ENCODE measurements around the gene GRAMD4.
A peak's percentile ranks its signal among the peaks of the same experiment; 100 is the strongest.

GRAMD4 gene

GRCh38 chr22:46577368-46578249, 42.6 kb upstream of the GRAMD4 start:
- no peaks in the 10 kb centered on the region for H3K9me3 ChIP-seq (ENCODE audit: control insufficient read depth in 2 of 2, low read length in 2 of 2)
- H3K27me3 ChIP-seq (ENCODE audit: control insufficient read depth in 1 of 2, insufficient read depth in 2 of 2, low read length in 2 of 2), result no peaks in the 10 kb centered on the region
- no peaks in the 10 kb centered on the region for H3K36me3 ChIP-seq (ENCODE audit: control insufficient read depth in 2 of 2, insufficient read depth in 2 of 2, low read length in 2 of 2)
- H3K4me3 ChIP-seq (ENCODE audit: low read length in 2 of 2), result peak overlapping the region; percentile 64 to 79
- peak overlapping the region; percentile 62 to 68 for H3K9ac ChIP-seq (ENCODE audit: low read length in 2 of 2)
- H3K4me1 ChIP-seq (ENCODE audit: control insufficient read depth, insufficient read depth, low read length), result peaks cover 33% of the 10 kb centered on the region
- peak overlapping the region; percentile 49 for H3K27ac ChIP-seq (ENCODE audit: low read length)

- Histone ChIP-seq H3K36me3 (ENCODE audit: control insufficient read depth in 2 of 2, insufficient read depth in 2 of 2, low read length in 2 of 2) (no peaks in the 10 kb centered on the region), H3K4me1 (ENCODE audit: control insufficient read depth, insufficient read depth, low read length) (peaks cover 33% of the 10 kb centered on the region), H3K9me3 (ENCODE audit: control insufficient read depth in 2 of 2, low read length in 2 of 2) (no peaks in the 10 kb centered on the region), H3K9ac (ENCODE audit: low read length in 2 of 2) (peak overlapping the region; percentile 62 to 68), H3K27ac (ENCODE audit: low read length) (peak overlapping the region; percentile 49), H3K27me3 (ENCODE audit: control insufficient read depth in 1 of 2, insufficient read depth in 2 of 2, low read length in 2 of 2) (no peaks in the 10 kb centered on the region), H3K4me3 (ENCODE audit: low read length in 2 of 2) (peak overlapping the region; percentile 64 to 79)
Measured at GRCh38 chr22:46578251-46578823, 41.8 kb upstream of the GRAMD4 start.

GRCh38 chr22:46578824-46579561, 41.2 kb upstream of the GRAMD4 start:
- peak overlapping the region in 1 of 2 donors; percentile 79 for H3K4me3 ChIP-seq (ENCODE audit: low read length in 2 of 2)
- H3K27me3 ChIP-seq (ENCODE audit: control insufficient read depth in 1 of 2, insufficient read depth in 2 of 2, low read length in 2 of 2), result no peaks in the 10 kb centered on the region
- no peaks in the 10 kb centered on the region for H3K9me3 ChIP-seq (ENCODE audit: control insufficient read depth in 2 of 2, low read length in 2 of 2)
- H3K9ac ChIP-seq (ENCODE audit: low read length in 2 of 2), result peak overlapping the region in 1 of 2 donors; percentile 68
- H3K4me1 ChIP-seq (ENCODE audit: control insufficient read depth, insufficient read depth, low read length), result peaks cover 33% of the 10 kb centered on the region
- H3K36me3 ChIP-seq (ENCODE audit: control insufficient read depth in 2 of 2, insufficient read depth in 2 of 2, low read length in 2 of 2), result no peaks in the 10 kb centered on the region
- H3K27ac ChIP-seq (ENCODE audit: low read length), result peak overlapping the region; percentile 49

- Histone ChIP-seq H3K27me3 (ENCODE audit: control insufficient read depth in 1 of 2, insufficient read depth in 2 of 2, low read length in 2 of 2) (no peaks in the 10 kb centered on the region), H3K4me1 (ENCODE audit: control insufficient read depth, insufficient read depth, low read length) (peaks cover 40% of the 10 kb centered on the region), H3K27ac (ENCODE audit: low read length) (peak overlapping the region; percentile 49), H3K9ac (ENCODE audit: low read length in 2 of 2) (no peak overlapping the region), H3K9me3 (ENCODE audit: control insufficient read depth in 2 of 2, low read length in 2 of 2) (no peaks in the 10 kb centered on the region), H3K36me3 (ENCODE audit: control insufficient read depth in 2 of 2, insufficient read depth in 2 of 2, low read length in 2 of 2) (no peaks in the 10 kb centered on the region), H3K4me3 (ENCODE audit: low read length in 2 of 2) (no peak overlapping the region)
Measured at GRCh38 chr22:46579751-46580449, 40.3 kb upstream of the GRAMD4 start.

- no peaks in the 10 kb centered on the region for H3K27me3 ChIP-seq (ENCODE audit: control insufficient read depth in 1 of 2, insufficient read depth in 2 of 2, low read length in 2 of 2)
- no peak overlapping the region for H3K9ac ChIP-seq (ENCODE audit: low read length in 2 of 2)
- H3K9me3 ChIP-seq (ENCODE audit: control insufficient read depth in 2 of 2, low read length in 2 of 2), result no peaks in the 10 kb centered on the region
- H3K36me3 ChIP-seq (ENCODE audit: control insufficient read depth in 2 of 2, insufficient read depth in 2 of 2, low read length in 2 of 2), result no peaks in the 10 kb centered on the region
- no peak overlapping the region for H3K27ac ChIP-seq (ENCODE audit: low read length)
- no peak overlapping the region for H3K4me3 ChIP-seq (ENCODE audit: low read length in 2 of 2)
- H3K4me1 ChIP-seq (ENCODE audit: control insufficient read depth, insufficient read depth, low read length), result peaks cover 37% of the 10 kb centered on the region
Measured at GRCh38 chr22:46580940-46581537, 39.1 kb upstream of the GRAMD4 start.

- Histone ChIP-seq H3K27me3 (ENCODE audit: control insufficient read depth in 1 of 2, insufficient read depth in 2 of 2, low read length in 2 of 2) (no peaks in the 10 kb centered on the region), H3K9ac (ENCODE audit: low read length in 2 of 2) (no peak overlapping the region), H3K27ac (ENCODE audit: low read length) (no peak overlapping the region), H3K4me3 (ENCODE audit: low read length in 2 of 2) (no peak overlapping the region), H3K36me3 (ENCODE audit: control insufficient read depth in 2 of 2, insufficient read depth in 2 of 2, low read length in 2 of 2) (no peaks in the 10 kb centered on the region), H3K4me1 (ENCODE audit: control insufficient read depth, insufficient read depth, low read length) (peaks cover 32% of the 10 kb centered on the region), H3K9me3 (ENCODE audit: control insufficient read depth in 2 of 2, low read length in 2 of 2) (no peaks in the 10 kb centered on the region)
Measured at GRCh38 chr22:46581538-46582244, 38.5 kb upstream of the GRAMD4 start.

- H3K4me1 ChIP-seq (ENCODE audit: control insufficient read depth, insufficient read depth, low read length), result peaks cover 32% of the 10 kb centered on the region
- H3K9me3 ChIP-seq (ENCODE audit: control insufficient read depth in 2 of 2, low read length in 2 of 2), result no peaks in the 10 kb centered on the region
- H3K9ac ChIP-seq (ENCODE audit: low read length in 2 of 2), result no peak overlapping the region
- no peaks in the 10 kb centered on the region for H3K36me3 ChIP-seq (ENCODE audit: control insufficient read depth in 2 of 2, insufficient read depth in 2 of 2, low read length in 2 of 2)
- no peaks in the 10 kb centered on the region for H3K27me3 ChIP-seq (ENCODE audit: control insufficient read depth in 1 of 2, insufficient read depth in 2 of 2, low read length in 2 of 2)
- no peak overlapping the region for H3K4me3 ChIP-seq (ENCODE audit: low read length in 2 of 2)
- H3K27ac ChIP-seq (ENCODE audit: low read length), result no peak overlapping the region
Measured at GRCh38 chr22:46582281-46582933, 37.8 kb upstream of the GRAMD4 start.

- peaks cover 22% of the 10 kb centered on the region for H3K4me1 ChIP-seq (ENCODE audit: control insufficient read depth, insufficient read depth, low read length)
- no peaks in the 10 kb centered on the region for H3K36me3 ChIP-seq (ENCODE audit: control insufficient read depth in 2 of 2, insufficient read depth in 2 of 2, low read length in 2 of 2)
- H3K4me3 ChIP-seq (ENCODE audit: low read length in 2 of 2), result no peak overlapping the region
- H3K27me3 ChIP-seq (ENCODE audit: control insufficient read depth in 1 of 2, insufficient read depth in 2 of 2, low read length in 2 of 2), result no peaks in the 10 kb centered on the region
- H3K9me3 ChIP-seq (ENCODE audit: control insufficient read depth in 2 of 2, low read length in 2 of 2), result no peaks in the 10 kb centered on the region
- H3K27ac ChIP-seq (ENCODE audit: low read length), result no peak overlapping the region
- no peak overlapping the region for H3K9ac ChIP-seq (ENCODE audit: low read length in 2 of 2)
Measured at GRCh38 chr22:46583571-46583970, 36.6 kb upstream of the GRAMD4 start.

- peaks cover 16% of the 10 kb centered on the region for H3K4me1 ChIP-seq (ENCODE audit: control insufficient read depth, insufficient read depth, low read length)
Measured at GRCh38 chr22:46584081-46584921, 35.9 kb upstream of the GRAMD4 start.

More at GRCh38 chr22:46584081-46584921, 35.9 kb upstream of the GRAMD4 start:
- Histone ChIP-seq H3K9ac (ENCODE audit: low read length in 2 of 2) (peak overlapping the region; percentile 21 to 48), H3K27ac (ENCODE audit: low read length) (no peak overlapping the region), H3K36me3 (ENCODE audit: control insufficient read depth in 2 of 2, insufficient read depth in 2 of 2, low read length in 2 of 2) (no peaks in the 10 kb centered on the region), H3K4me3 (ENCODE audit: low read length in 2 of 2) (peak overlapping the region; percentile 43 to 52), H3K9me3 (ENCODE audit: control insufficient read depth in 2 of 2, low read length in 2 of 2) (no peaks in the 10 kb centered on the region), H3K27me3 (ENCODE audit: control insufficient read depth in 1 of 2, insufficient read depth in 2 of 2, low read length in 2 of 2) (no peaks in the 10 kb centered on the region)
